GM18867 (cell line): Measurements from ENCODE around the gene GRK4.
"Not testable (repeated sequence)": the region's sequence is repeated elsewhere in the genome, so short reads cannot be mapped to it uniquely, and the experiment has no call there.

ENCODE experiments used
- ATAC-seq: cut with Tn5 transposase; IDR thresholded peaks from one replicate; pipeline ENCODE4 v1.9.1; 2021; ENCODE audit warnings: mild to moderate bottlenecking, moderate library complexity; ENCODE audit not compliant: unreplicated experiment

GRK4 gene

DNA sequence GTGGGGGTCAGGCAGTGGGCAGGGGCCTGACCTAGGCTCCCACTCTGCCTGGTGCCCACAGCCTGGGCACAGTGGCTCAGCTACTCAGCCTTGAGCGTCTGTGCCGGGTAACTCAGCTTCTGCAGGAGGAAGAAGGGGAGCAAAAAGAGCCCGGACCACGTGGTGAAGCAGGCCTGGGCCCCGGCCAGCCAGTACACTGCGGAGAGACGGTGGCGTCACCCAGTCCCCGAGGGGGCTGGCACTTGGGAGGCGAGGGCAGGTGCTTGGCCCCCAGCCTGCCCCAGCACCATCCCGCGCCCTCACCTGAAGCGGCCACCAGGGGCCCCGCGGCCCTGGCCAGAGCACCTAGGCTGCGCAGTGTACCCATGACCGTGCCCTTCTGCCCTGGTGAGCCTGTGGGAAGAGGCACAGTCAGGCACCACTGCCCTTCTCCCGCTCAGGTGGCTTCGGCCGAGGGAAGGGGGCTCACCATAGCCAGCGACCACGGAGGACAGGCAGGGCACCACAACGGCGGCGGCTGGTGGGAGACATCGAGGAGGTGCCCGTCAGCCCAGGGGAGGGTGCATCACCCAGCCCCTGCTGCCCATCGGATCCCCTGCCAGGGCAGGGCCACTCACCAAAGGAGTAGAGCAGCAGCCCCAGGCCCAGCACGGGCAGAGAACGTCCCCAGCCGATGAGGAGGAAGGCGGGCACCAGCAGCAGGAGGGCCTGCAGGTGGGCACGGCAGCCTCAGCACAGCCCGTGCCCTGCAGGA lies 32.4 kb upstream of the GRK4 start:
- no peak for ATAC-seq

DNA sequence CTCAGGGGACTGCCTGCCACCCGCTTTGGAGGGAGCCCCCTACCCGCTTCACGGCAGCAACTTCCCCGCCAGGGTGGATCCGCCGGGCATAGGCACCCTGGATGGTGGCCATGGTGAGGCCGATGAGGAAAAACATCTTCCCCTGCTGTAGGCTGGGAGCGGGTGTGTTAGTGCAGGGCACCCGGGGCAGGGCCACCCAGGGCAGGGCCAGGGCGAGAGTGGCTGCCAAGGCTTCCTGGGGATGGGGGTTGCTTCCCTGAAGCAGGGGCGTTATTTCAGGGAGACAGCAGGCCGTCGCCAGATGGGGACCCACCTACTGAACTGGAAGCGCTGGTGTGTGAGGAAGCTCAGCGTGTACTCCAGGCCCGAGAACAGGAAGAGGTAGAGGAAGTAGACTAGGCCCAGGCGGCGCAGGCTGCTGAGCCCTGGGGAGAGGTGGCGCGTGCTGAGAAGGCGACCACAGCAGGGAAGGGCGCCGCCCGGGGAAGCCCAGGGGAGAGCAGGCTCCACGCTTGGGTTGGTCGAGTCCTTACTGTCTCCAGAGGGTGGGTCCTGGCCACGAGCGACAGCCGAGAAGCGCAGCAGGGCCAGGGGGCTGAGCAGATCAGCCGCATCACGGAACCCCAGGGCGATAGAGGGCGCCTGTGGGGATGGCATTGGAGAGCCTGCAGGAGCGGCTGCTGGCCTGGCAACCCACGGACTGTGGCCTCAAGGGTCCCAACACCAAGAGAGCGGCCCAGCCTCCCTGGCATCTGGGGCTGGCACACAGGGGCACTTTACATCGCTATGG lies 31.7 kb upstream of the GRK4 start:
- ATAC-seq: peak; percentile 24

DNA sequence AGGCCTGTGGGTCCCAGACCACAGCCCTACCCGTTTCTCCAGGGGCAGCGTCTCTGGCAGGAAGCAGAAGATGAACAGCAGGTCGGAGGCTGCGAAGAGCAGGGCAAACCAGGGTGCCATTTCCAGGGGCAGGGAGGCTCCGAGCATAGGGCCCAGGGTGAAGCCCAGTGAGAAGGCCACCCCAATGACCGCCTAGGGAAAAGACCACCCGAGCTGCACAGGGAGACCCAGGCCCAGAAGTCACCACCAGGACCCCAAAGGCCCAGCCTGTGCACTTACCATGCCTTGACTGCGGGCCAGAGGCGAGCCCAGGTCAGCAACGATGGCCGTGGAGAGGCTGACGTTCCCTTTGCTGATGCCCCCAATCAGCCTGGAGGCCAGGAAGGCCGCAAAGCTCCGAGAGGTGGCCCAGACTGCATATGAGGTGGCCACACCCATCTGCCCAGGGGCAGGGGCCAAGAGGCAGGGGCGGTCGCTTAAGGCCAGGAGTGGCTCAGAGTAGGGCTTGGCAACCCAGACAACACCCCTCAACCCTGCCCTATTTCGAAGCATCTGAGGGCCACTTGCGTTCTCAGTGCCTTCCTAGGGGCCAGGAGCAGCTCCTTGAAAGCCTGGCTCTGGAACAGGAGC lies 30.9 kb upstream of the GRK4 start:
- ATAC-seq: no peak

DNA sequence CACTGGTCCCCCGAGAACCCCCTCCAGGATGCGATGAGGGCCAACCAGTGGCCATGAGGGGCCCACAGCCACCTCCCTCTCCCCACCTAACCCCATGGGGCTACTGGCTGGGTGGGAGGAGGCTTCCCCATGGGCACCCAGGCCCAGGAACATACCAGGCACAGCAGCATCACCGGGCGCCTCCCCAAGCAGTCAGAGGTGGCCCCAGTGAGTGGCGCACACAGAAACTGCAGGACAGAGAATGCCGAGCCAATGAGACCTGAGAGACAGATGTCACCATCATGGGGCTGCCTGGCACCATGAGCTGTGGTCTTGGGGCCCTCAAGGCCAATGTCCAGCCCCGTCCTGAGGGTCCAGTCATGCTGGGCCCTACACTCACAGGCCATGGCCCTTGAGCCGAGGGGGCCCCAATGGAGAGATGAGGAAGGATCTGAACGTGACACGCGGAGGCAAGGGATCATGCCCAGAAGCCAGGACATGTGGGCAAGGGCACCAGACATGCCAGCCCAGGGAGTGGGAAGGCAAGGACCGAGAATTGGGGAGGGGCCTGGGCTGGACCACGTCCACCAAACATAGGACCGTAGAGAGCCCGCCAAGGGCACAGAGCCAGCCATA lies 30.3 kb upstream of the GRK4 start:
- ATAC-seq: no peak

DNA sequence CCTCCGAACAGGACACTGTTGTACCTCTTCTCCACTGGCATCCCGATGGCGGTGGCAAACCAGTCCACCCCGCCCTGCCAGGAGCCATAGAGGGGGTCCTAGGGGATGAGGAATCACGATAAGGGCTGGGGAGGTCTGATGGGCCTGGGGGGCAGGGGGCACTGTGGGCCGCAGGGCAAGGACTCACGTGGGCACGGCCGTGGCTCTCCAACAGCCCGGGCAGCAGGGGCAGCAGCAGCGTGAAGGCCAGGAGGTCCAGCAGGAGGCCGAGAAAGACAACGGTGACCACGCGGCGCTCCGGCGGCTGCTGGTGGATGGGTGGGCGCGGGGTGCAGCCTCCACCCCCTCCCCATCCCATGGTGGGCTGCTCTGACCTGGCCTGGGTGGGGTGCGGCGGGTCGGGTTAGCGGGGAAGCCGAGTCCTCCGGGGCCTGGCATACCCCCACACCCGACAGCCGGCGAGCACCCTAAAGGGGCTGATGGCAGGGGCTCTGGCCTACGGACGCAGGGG lies 29.8 kb upstream of the GRK4 start:
- no peak for ATAC-seq

DNA sequence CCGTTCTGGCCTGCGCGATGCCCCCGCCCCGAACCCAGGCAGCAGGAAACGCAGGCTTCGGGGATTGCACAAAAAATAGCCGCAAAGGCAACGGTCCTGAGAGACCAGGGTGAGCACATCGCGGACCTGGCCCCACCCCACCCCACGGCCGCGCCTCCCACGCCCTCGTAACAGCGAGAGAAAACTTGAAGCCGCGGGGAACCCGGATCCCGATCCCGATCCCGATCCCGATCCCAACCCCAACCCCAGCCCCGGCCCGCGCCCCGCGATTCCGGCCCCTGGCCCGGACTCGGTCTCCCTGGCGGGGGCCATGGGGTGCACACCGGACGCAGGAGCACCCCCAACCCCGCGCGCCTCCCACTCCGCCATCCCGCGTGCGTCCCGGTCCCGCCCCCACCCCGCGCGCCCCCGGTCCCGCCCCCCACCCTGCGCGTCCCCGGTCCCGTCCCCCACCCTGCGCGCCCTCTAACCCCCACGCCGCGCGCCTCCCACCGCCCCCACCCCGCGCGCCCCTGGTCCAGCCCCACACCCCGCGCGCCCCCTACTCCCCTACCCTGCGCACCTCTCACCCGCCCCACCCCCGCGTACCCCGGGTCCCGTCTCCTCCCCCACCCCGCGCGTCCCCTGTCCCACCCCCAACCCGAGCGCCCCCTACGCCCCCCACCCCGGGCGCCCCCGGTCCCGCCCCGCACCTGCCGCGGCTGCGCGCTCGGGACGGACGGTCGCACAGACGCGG lies 29.1 kb upstream of the GRK4 start:
- no peak for ATAC-seq

DNA sequence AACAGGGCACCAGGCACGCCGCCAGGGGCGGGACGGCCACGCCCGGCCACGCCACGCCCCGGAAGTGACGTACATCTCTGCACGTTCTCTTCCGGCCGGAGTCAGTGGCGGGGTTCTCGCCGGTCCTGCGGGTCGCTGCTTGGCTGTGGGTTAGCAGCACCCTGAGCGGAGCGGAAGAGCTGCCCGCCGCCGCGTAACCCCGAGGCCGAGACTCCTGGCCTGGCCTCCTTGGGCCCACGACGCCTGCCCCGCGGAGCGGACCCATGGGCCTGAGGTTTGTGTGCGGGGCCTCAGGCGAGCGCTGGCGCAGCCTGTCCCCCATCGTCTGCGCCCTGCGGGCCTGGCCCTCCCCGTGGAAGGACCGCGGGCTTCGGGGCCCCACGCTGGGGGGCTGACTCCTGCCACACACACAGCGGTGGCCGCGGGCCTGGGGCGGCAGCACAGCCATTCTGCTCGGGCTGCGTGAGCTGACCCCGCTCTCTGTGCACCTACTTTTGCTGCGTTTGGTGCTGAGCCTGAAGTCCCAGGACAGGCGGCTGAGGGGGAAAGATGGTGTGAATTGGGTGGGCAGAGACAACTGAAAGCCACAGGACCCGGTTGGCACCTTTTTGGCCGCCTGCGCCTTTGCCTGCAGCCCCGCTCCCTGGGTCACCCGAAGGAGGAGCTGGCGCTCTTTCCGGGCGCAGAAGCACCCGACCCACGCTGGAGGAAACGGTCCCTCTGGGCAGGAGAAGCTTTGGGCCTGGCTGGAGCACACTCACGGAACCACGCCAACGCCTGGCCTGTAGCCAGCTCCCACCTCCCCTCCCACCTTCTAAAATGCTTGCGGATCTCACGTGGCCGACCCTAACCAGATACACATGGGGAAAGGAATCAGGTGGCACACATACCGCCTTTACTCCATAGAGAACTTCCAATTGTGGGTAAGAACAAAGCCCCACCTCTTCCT lies 28.3 kb upstream of the GRK4 start:
- peak; percentile 46 for ATAC-seq

DNA sequence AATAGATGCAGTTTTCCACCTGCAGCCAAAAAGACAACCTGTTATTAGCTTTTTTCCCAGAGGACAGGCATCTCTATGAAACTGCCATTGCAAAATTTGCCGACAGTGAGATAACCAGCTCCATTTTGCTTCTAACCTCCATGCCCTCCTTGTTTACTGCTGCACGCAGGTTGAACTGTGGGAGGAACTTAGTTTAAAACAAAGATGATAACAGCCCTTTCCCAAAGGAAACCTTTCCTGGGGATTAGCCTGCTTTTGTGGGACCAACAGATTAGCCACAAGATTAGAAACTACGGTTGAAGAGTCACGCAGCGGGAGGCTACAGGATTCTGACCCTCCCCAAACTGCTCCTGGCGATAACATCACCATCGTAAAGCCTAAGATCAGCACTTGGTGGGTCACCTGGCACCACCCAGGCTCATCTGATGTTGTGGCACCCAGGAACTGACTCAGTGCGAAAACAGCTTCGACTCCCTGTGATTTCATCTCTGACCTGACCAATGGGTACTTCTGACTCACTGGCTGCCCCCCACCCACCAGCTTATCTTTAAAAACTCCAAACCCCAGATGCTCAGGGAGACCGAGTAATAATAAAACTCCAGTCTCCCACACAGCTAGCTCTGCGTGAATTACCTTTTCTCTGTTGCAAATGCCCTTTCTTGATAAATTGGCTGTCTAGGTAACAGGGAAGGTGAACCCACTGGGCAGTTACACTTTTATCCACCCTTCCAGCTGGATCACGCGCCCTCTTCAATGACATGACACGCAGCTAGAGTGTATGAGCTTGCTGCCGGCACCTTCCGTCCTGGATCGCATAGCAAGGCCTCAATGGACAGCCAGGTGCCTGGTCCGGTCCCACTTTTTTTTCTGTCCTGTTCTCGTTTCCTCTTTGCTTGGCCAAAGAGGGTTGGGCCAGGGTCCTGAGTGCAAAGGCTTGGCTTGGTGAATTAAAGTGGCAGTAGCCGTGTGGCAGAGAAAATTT lies 27.3 kb upstream of the GRK4 start:
- no peak for ATAC-seq

DNA sequence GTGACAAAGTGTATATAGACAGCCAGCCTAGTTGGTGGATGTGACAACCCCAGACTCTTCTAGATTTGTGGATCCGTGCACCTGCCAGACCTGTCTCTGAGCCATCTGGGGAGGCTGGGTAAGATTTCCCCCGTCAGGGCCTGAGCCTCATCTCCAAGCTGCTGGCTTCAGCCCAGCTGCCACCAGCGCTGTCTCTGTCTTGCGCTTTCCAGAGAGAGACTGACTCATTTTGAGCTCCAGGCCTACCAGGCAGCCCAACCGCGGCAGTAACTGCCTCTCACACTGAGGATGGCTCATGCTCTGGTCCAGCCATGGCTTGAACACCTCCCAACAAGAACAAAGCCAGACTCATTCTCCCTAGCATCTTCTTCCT lies 26.6 kb upstream of the GRK4 start:
- ATAC-seq: peak; percentile 29

DNA sequence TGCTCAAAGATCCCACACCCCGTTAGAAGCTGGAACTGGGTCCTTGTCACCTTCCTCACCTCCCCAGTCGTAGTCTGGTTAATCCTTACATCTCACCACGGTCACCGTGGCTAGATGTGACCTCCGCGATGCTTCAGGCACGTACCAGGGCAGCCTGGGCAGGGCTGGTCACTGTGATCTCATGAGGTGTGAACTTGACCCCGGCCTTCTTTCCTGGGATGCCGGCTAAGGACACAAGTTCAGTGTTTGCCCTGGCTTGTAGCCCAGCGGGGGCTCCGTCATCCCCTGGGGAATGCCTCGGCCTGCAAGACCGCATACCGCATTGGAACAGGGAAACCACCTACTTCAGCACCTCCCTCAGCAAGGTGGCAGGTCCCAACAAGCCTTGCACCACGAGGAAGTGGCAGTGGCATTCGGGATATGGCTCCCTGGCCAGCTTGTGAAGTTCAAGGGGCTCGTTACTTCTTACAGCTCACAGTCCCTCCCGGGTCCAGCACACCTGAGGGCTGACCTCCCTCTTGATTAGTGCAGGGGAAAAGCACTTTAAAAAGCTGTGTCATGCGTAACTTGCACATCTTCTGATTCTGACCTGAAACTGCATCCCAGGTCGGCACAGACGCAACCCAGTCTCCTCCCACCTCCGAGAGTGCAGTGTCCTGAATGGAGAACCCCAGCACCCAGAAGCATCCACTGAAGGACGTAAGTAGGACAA lies 26.1 kb upstream of the GRK4 start:
- peak; percentile 17 for ATAC-seq

DNA sequence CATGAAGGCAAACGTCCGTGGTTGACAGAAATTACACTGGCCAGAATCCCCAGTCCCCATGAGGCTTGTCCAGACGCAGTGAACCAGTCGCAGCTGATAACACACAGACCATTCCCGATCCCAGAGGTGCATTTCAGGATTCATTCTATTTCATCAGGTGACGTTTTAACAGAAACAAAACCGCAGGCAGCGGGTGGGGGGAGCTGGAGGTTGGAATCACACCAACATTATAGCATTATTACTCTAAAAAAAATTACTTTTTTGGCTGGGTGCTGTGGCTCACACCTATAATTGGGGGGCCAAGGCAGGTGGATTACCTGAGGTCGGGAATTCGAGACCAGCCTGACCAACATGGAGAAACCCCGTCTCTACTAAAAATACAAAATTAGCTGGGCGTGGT lies 25.4 kb upstream of the GRK4 start:
- ATAC-seq: no peak

DNA sequence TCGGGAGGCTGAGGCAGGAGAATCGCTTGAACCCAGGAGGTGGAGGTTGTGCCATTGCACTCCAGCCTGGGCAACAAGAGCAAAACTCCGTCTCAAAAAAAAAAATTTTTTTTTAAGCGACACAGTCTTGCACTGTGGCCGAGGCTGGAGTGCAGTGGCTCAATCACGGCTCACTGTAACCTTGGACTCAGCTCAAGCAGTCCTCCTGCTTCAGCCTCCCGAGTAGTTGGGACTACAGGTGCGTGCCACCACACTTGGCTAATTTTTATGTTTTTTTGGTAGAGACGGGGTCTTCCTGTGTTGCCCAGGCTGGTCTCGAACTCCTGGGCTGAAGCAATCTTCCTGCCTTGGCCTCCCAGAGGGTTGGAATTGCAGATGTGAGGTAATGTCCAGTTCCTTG lies 25.0 kb upstream of the GRK4 start:
- ATAC-seq: not testable (repeated sequence)

DNA sequence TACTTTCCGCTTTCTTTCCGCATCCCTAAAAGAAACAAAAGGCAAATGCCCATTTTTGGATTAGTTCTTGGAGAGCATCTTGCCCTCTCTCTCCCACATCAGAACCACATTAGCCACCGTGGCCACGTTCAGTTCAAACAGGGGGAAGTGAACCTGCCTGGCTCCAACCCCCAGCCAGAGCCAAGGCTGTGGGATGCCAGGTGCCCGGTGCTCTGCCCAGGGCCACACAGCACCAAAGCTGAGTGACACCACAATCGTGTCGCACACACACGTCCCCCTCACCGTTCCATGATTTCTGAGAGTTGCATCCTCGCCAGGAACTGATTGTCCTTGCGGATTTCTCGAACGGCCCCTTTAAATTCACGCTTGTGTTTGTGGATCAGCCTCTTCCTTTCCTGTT lies 24.5 kb upstream of the GRK4 start:
- ATAC-seq: no peak

DNA sequence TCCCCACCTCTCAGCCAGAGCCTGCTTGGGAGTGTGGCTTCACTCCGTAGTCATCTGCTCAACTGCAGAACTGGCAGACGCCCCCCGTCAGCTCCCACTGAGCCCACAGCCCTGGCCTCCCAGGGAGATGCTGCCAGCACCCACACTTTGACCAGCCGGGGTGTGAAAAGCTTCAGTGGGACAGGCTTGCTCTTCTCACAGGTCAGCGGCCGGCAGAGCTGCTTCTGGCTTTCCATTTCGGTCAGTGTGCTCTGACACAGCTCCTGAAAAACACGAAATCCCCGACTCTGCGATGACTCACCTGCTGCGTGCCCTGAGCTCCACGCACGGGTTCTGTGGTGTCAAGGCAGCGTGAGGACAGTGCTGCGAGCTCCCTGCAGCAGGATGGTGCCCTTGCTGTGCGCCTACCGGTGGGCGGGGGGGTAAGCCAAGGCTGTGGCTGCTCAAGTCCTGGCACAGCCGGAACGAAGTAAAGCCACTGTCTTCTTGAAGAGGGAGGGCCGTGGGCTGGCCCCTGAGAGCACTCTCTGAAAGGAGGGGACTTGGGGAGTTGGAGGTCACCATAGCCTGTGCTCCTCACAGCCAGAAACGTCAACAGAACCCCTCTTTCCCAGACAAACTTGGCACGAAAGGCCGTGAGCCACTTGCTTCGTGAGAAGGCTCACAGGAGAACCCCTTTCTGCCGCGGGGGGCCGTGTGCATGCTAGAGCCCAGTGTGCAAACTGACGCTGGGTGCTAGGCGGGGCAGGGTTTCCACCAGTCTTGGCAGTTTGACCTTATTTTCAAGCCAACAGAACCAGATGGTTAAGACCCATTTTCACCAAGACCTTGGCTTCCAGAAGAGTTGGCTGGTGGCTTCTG lies 23.8 kb upstream of the GRK4 start:
- no peak for ATAC-seq

DNA sequence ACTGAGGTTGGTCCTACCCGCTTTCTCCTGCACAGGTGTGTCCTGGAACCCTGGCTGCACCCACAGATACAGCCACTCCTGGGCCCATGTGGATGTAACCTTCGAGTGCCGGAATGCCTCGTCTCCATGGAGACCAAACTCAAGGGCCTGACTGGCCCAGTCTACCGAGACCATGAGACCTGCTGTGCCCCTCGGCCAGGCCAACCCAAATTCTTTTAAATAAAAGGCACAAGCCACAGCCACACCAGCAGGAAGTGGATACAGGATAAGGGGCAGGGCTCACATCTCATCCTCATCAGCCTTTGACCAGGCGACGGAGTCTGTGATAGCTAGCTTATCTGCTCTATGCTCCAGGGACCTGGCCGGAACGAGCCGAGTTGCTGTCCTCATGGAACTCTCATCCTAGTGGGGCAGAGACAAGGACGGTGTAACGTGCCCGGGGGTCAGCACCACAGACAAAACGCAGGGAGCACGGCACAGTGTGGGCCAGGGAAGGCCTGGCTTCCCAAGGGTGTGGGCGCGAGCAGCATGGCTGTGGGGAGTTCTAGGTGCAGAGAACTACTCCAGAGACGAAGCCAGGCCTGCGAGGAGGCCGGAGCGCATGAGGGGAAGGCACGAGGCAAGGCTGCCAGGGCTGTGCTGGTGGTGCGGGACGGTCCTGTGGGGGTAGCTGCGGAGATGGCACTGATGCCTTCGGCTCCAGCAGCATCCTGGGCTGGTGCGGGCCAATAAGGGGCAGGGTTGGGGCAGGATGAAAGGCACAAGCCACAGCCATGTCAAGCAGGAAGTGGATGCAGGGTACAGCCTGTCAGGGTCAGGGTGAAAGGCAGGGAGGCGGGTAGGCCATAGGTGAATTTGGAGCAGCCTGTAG lies 22.9 kb upstream of the GRK4 start:
- no peak for ATAC-seq
